Neural cell (in vitro differentiated cells): ENCODE measurements around the gene GNPAT. TPM values are rescaled to one million over a fixed set of nuclear protein-coding genes. Genes with fewer than 3 reads are reported as not detected.

ENCODE experiments used
- H2AFZ ChIP-seq: fragments of 200-600, 300-800 bp; sonication (generic), shearing (Covaris generic); 2 replicates; pipeline ENCODE4 v1.6.0; 2014; ENCODE audit warnings: low read depth, mild to moderate bottlenecking, antibody characterized with exemption, low read length, moderate library complexity
- H3F3A ChIP-seq: fragments of 200-600 bp; shearing (Covaris generic); 2 replicates; pipeline ENCODE4 v1.6.1; 2016; ENCODE audit warnings: mild to moderate bottlenecking, moderate library complexity, mixed read lengths, antibody characterized with exemption, low read length; ENCODE audit not compliant: insufficient read depth, poor library complexity, severe bottlenecking
- H3K27ac ChIP-seq: fragments of 200-600, 300-800 bp; sonication (generic), shearing (Covaris generic); 2 replicates; pipeline ENCODE4 v1.5.1; 2014; ENCODE audit warnings: mild to moderate bottlenecking, low read length, moderate library complexity
- H3K27me3 ChIP-seq: fragments of 300-800, 200-600 bp; sonication (generic), shearing (Covaris generic); 2 replicates; pipeline ENCODE4 v1.6.0; 2014; ENCODE audit warnings: mild to moderate bottlenecking, low read depth, low read length, moderate library complexity; ENCODE audit not compliant: insufficient read depth
- H3K36me3 ChIP-seq: fragments of 300-800, 200-600 bp; sonication (generic), shearing (Covaris generic); 2 replicates; pipeline ENCODE4 v1.5.1; 2014; ENCODE audit warnings: mild to moderate bottlenecking, antibody characterized with exemption, low read length, moderate library complexity; ENCODE audit not compliant: insufficient read depth
- H3K4me2 ChIP-seq: fragments of 300-800, 200-600 bp; sonication (generic), shearing (Covaris generic); 2 replicates; pipeline ENCODE4 v1.6.0; 2014; ENCODE audit warnings: mild to moderate bottlenecking, low read length
- H3K4me3 ChIP-seq: fragments of 300-800, 200-600 bp; sonication (generic), shearing (Covaris generic); 2 replicates; pipeline ENCODE4 v1.5.1; 2014; ENCODE audit warnings: mild to moderate bottlenecking, low read length, moderate library complexity
- H3K79me2 ChIP-seq: fragments of 200-600 bp; shearing (Covaris generic); replicated peaks from 2 replicates; pipeline ENCODE4 v1.6.0; 2014; ENCODE audit warnings: mild to moderate bottlenecking, low read length, moderate library complexity; ENCODE audit not compliant: insufficient read depth
- H3K9ac ChIP-seq: fragments of 300-800, 200-600 bp; sonication (generic), shearing (Covaris generic); 2 replicates; pipeline ENCODE4 v1.6.1; 2016; ENCODE audit warnings: mild to moderate bottlenecking, low read length, mixed read lengths
- H3K9me2 ChIP-seq: fragments of 200-600 bp; shearing (Covaris generic); 2 replicates; pipeline ENCODE4 v1.6.1; 2016; ENCODE audit warnings: mild to moderate bottlenecking, low read length, mixed read lengths; ENCODE audit not compliant: insufficient read depth
- H3K9me3 ChIP-seq: fragments of 200-600, 300-800 bp; sonication (generic), shearing (Covaris generic); 2 replicates; pipeline ENCODE4 v1.6.1; 2016; ENCODE audit warnings: mild to moderate bottlenecking, mixed run types, low read length, moderate library complexity, mixed read lengths
- H4K20me1 ChIP-seq: fragments of 200-600 bp; shearing (Covaris generic); 2 replicates; pipeline ENCODE4 v1.6.1; 2016; ENCODE audit warnings: mild to moderate bottlenecking, mixed run types; ENCODE audit not compliant: insufficient read depth
- EP300 ChIP-seq: fragments of 450-650 bp; conservative IDR thresholded peaks from 2 replicates; pipeline ENCODE4 v1.6.1; 2014; ENCODE audit warnings: antibody characterized with exemption, mild to moderate bottlenecking, moderate library complexity; ENCODE audit not compliant: poor library complexity, severe bottlenecking
- EZH2 ChIP-seq: fragments of 200-600, 300-800 bp; shearing (Covaris generic), sonication (generic); IDR thresholded peaks from 2 replicates; pipeline ENCODE4 v1.6.1; 2014; ENCODE audit warnings: antibody characterized with exemption, low read length, borderline replicate concordance, mild to moderate bottlenecking; ENCODE audit not compliant: insufficient read depth, poor library complexity, severe bottlenecking
- MXI1 ChIP-seq: fragments of 450-650 bp; conservative IDR thresholded peaks from 2 replicates; pipeline ENCODE4 v1.6.1; 2014; ENCODE audit warnings: antibody characterized with exemption, mild to moderate bottlenecking; ENCODE audit not compliant: poor library complexity, severe bottlenecking
- POLR2AphosphoS5 ChIP-seq: IDR thresholded peaks from 2 replicates; pipeline ENCODE4 v1.6.1; 2012
- RAD21 ChIP-seq: fragments of 450-650 bp; conservative IDR thresholded peaks from 2 replicates; pipeline ENCODE4 v1.6.1; 2014; ENCODE audit warnings: antibody characterized with exemption, mild to moderate bottlenecking, moderate library complexity
- SMC3 ChIP-seq: fragments of 450-650 bp; conservative IDR thresholded peaks from 2 replicates; pipeline ENCODE4 v1.6.1; 2014; ENCODE audit warnings: antibody characterized with exemption, mild to moderate bottlenecking, moderate library complexity; ENCODE audit not compliant: poor library complexity
- TAF1 ChIP-seq: IDR thresholded peaks from 2 replicates; pipeline ENCODE4 v1.6.1; 2012; ENCODE audit warnings: low read depth
- polyA plus RNA-seq: library from polyadenylated mRNA; depleted of rRNA; stranded (reverse); fragments of >200 nt; gene quantifications from 2 replicates; pipeline ENCODE4 v1.2.3, GENCODE V29; 2014
- TF ChIP-seq, protein P1 (sequence below): fragments of 450-650 bp; IDR thresholded peaks from 2 replicates; pipeline ENCODE4 v1.5.1; 2014; ENCODE audit warnings: antibody characterized with exemption, mild to moderate bottlenecking, moderate library complexity; ENCODE audit not compliant: poor library complexity, severe bottlenecking
- TF ChIP-seq, protein P2 (sequence below): IDR thresholded peaks from 2 replicates; pipeline ENCODE4 v1.6.1; 2012; ENCODE audit warnings: borderline replicate concordance

GNPAT gene
- polyA plus RNA-seq, 1 donor from 2014 or later = 50.8 TPM

DNA sequence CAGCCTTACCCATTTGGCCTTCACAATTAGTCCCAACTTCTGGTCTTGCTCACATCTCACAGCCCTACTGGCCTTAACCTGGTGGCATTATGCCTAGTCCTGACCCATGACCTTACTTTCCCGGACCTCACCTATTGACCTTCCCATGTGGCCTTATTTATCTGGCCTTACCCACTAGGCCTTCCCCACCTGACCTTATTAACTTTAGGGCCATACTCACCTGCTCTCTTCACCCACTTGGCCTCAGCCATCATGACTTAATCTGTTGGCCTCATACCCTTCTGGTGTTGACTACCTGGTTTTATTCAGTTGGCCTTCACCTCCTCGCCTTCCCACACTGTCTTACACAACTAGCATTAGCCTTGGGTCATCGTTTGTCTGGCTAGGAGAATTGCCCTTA is 61.0 kb downstream of the GNPAT start:
- no peaks in the 10 kb centered on the region for H3K9me3 ChIP-seq
- H3F3A ChIP-seq = no peaks in the 10 kb centered on the region
- H3K9me2 ChIP-seq = no peaks in the 10 kb centered on the region
- H4K20me1 ChIP-seq = no peaks in the 10 kb centered on the region
- no peaks in the 10 kb centered on the region for H3K27me3 ChIP-seq
- no peak overlapping the region for H3K4me3 ChIP-seq
- H3K9ac ChIP-seq = no peak overlapping the region
- H2AFZ ChIP-seq = no peak overlapping the region
- TF ChIP-seq EP300 (no peak), TAF1 (no peak)
- no peaks in the 10 kb centered on the region for H3K79me2 ChIP-seq
- H3K36me3 ChIP-seq = no peaks in the 10 kb centered on the region
- no peak overlapping the region for H3K4me2 ChIP-seq
- H3K27ac ChIP-seq = no peak overlapping the region

DNA sequence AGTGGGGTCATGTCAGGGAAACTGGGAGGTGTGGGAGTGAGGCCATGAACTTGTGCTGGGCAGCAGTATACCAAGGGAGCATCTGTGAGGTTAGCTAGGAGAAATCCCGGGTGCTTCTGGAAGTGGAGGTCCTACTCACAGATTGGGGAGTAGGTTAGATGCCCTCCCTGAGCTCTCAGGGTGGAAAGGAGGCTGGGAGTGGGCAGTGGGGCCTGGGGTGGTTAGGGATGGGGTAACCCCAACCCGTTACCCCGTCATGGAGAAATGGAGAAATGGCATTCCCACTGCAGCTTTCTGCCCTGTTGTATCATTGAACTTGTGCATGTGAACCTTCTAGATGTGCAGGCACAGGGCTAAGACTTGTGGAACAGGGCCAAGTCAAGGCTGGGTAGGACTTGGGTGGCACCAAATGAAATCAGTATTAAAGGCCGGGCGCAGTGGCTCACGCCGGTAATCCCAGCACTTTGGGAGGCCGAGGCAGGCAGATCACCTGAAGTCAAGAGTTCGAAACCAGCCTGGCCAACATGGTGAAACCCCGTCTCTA is 69.5 kb downstream of the GNPAT start:
- Histone ChIP-seq H3K27me3 (no peaks in the 10 kb centered on the region), H4K20me1 (no peaks in the 10 kb centered on the region), H3F3A (no peaks in the 10 kb centered on the region), H3K36me3 (no peaks in the 10 kb centered on the region), H2AFZ (no peak overlapping the region), H3K4me3 (no peak overlapping the region), H3K9me2 (no peaks in the 10 kb centered on the region), H3K9ac (no peak overlapping the region), H3K27ac (no peak overlapping the region), H3K9me3 (no peaks in the 10 kb centered on the region), H3K79me2 (no peaks in the 10 kb centered on the region), H3K4me2 (no peak overlapping the region)
- TF ChIP-seq EZH2 (no peak), POLR2AphosphoS5 (no peak), SMC3 (no peak), EP300 (no peak), TAF1 (no peak), MXI1 (no peak), RAD21 (no peak)
- TF ChIP-seq, protein P1, sequence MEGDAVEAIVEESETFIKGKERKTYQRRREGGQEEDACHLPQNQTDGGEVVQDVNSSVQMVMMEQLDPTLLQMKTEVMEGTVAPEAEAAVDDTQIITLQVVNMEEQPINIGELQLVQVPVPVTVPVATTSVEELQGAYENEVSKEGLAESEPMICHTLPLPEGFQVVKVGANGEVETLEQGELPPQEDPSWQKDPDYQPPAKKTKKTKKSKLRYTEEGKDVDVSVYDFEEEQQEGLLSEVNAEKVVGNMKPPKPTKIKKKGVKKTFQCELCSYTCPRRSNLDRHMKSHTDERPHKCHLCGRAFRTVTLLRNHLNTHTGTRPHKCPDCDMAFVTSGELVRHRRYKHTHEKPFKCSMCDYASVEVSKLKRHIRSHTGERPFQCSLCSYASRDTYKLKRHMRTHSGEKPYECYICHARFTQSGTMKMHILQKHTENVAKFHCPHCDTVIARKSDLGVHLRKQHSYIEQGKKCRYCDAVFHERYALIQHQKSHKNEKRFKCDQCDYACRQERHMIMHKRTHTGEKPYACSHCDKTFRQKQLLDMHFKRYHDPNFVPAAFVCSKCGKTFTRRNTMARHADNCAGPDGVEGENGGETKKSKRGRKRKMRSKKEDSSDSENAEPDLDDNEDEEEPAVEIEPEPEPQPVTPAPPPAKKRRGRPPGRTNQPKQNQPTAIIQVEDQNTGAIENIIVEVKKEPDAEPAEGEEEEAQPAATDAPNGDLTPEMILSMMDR = no peak
- TF ChIP-seq, protein P2, sequence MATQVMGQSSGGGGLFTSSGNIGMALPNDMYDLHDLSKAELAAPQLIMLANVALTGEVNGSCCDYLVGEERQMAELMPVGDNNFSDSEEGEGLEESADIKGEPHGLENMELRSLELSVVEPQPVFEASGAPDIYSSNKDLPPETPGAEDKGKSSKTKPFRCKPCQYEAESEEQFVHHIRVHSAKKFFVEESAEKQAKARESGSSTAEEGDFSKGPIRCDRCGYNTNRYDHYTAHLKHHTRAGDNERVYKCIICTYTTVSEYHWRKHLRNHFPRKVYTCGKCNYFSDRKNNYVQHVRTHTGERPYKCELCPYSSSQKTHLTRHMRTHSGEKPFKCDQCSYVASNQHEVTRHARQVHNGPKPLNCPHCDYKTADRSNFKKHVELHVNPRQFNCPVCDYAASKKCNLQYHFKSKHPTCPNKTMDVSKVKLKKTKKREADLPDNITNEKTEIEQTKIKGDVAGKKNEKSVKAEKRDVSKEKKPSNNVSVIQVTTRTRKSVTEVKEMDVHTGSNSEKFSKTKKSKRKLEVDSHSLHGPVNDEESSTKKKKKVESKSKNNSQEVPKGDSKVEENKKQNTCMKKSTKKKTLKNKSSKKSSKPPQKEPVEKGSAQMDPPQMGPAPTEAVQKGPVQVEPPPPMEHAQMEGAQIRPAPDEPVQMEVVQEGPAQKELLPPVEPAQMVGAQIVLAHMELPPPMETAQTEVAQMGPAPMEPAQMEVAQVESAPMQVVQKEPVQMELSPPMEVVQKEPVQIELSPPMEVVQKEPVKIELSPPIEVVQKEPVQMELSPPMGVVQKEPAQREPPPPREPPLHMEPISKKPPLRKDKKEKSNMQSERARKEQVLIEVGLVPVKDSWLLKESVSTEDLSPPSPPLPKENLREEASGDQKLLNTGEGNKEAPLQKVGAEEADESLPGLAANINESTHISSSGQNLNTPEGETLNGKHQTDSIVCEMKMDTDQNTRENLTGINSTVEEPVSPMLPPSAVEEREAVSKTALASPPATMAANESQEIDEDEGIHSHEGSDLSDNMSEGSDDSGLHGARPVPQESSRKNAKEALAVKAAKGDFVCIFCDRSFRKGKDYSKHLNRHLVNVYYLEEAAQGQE = no peak
